GM18951 (cell line): ENCODE data around the gene REG3G.
"Not testable (repeated sequence)": the region's sequence is repeated elsewhere in the genome, so short reads cannot be mapped to it uniquely, and the experiment has no call there.

Experiments
- POLR2A ChIP-seq: IDR thresholded peaks from 4 replicates; pipeline ENCODE4 v1.6.1; 2011; ENCODE audit warnings: mild to moderate bottlenecking; ENCODE audit not compliant: insufficient read length, insufficient read depth; ENCODE audit errors: extremely low read depth
- in situ Hi-C: fragments of 300-500 bp; cut with MboI; formaldehyde crosslinking; loops from one replicate; pipeline ENCODE4 v1.12.0; 2022; ENCODE audit warnings: low sequenced_read_pairs, mixed read lengths, inconsistent platforms; ENCODE audit not compliant: unreplicated experiment

REG3G gene

DNA sequence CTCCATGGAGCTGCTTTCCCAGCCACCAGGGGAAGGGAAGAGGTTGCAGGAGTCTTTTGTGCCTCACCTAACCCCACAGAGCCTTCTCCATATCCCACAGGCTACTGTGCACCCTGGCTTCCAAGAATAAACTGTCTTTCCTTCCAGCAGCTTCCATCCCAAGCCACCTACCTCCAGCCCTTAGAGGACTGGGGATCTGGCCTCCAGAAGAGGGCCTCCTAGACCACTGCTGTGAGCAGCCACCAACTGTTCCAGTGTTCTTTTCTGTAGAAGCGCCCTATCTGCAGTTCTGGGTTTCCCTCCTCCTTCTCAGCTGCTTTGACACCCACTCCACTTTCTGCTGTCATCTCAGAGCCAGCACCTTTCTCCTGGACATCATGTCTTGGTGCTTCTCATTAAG lies 30.7 kb upstream of the REG3G start:
- TF ChIP-seq POLR2A: no peak
- in situ Hi-C loops: no loop called here

DNA sequence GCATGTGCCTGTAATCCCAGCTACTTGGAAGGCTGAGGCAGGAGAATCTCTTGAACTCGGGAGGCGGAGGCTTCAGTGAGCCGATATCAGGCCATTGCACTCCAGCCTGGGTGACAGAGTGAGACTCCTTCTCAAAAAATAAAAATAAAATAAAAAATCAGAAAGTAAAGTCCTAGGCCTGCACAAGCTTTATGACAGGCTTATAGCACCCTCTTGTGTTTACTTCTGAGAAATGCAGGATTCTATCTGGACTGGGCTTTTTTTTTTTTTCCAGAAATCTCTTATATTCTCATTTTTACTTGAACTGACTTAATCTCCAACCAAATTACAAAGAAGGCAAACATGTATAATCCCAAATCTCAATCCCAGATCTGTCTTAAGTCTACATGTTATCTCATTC lies 26.1 kb upstream of the REG3G start:
- in situ Hi-C loops: no loop called here

DNA sequence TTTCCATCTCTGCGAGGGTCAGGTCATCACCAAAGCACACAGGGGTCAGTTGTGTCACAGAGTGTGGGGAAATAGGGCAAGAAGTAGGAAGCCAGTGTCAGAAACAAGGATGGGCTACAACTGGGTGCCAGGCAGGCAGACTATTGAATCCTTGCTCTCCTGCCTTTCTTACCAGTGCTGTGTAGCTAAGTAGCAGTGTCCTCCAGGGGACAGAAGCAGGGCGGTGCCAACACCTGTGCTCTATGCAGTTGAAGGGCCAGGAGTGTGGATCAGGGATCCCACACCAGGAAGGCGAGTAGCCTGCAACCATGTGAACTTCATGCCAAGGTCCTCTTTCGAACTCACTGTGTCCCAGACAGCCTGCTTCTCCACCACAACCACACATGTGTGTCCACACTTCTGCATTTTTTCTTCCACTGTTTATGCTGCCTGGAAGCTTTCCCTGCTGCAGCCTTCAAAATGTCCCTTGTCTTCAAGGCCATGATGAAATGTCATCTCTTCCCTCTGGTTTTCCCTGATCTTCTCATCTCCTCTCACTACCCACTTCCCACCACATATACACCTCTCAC lies 25.4 kb upstream of the REG3G start:
- in situ Hi-C loops: no loop called here
- no peak for TF ChIP-seq POLR2A

More for the DNA sequence above, 26.1 kb upstream of the REG3G start:
- no peak for TF ChIP-seq POLR2A

DNA sequence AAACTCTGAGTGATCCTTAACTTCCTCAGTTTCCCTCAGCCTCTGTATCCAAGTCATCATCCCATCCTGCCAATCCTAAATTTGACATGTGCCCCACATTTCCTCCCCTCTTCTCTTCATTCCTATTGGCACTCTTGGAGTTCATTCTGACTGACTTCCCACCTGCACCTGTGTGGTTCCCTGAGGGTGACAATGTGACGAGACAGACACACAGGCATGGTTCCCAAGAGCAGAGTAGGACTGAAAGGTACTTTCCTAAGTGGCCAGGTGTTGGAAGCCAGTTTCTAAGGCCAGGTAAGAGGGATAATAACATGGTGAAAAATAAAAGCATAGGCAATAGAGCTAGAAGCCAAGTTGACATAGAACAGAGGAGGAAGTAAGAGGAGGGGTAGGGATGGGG lies 24.2 kb upstream of the REG3G start:
- in situ Hi-C loops: no loop called here
- no peak for TF ChIP-seq POLR2A

DNA sequence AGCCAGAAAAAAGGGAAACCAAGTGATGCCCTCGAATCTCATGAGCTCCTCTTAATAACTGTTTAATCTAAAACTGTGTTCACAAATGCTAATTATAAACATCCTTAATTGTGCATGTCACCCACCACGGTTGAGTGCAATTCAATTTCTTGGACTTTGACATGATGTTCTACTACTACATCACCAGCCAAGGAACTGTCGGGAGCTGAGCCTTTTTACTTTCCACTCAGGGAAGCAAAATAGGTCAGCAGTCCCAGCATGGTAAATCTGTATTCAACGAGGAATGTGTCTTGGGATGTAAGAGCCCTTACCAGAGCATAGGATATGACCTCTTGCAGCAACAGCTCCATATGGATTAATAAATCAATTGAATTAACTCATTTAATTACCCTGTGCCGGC lies 20.8 kb upstream of the REG3G start:
- in situ Hi-C loops: no loop called here
- TF ChIP-seq POLR2A: no peak

DNA sequence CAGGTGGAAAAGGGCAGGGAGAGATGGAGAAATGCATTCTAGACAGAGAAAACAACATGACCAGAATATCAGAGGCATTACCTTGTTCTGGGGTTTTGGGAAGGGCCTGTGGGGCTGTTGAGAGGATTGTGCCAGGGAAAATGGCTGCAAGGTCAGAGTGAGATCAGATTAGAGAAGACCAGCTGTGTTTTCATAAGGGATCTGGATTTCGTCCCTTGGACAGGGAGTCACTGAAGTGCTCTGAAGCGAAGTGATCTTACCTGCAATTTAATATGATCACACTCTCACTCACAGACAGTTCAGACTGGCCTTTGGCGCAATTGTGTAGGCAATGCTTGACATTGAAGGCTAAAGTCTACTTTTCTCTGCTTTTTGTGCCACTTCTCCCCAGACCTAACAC lies 20.3 kb upstream of the REG3G start:
- in situ Hi-C loops: no loop called here
- TF ChIP-seq POLR2A: no peak

DNA sequence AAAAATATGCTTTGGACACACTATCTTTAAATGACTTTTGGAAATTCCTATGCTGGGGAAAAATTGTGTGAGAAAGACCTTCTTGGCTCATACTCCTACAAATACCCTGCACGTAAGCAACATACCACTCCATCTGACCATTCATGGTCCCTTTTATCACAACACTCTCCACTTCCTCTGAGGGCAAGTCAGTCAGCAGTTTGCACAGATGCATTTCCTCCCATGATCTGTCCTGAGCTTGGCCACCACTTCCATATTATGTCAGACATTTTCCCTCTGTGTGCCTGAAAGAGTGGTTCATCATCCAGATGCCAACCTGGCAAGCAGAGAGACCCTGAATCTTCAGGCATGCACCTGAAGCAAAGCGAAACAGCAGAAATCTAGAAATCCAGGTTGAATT lies 16.1 kb upstream of the REG3G start:
- TF ChIP-seq POLR2A: no peak
- in situ Hi-C loops: no loop called here

DNA sequence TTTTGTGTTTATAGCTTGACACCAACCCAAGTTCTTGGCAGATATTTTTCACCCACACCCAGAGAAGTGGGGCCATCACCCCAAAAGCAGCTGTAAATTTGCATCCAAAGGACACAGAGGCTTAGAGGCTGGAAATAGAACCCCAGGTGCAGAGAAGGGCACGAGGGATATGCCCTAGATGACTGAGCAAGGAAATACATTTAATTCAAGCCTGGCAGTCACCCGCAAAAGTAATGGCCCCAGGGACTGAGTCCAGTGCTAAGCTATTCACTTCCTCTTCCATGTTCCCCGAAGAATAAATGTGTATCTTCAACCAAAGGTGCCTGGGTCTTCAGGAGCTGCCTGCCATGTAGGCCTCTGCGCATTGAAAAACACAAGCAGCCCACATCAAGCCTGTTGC lies 14.0 kb upstream of the REG3G start:
- in situ Hi-C loops: no loop called here
- TF ChIP-seq POLR2A: no peak

DNA sequence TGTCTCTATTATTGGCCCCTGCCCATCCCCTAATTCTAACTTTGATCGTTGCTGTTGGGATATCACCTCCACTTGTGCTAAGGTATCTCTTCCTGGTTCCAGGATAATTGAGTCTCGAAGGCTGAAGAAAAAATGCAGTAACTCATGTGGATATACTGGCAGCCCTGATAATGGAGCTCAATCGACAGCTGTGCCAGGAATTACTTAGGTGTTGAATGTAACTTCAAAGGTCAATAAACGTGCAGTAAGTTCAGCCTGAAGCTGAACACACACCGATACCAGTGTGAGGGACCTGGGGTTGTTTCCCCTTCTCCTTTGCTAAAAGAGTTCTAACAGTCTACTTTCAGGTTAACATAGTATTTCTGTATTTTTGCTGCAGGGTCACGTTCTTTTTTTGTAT lies 11.9 kb upstream of the REG3G start:
- in situ Hi-C loops: no loop called here
- TF ChIP-seq POLR2A: no peak

DNA sequence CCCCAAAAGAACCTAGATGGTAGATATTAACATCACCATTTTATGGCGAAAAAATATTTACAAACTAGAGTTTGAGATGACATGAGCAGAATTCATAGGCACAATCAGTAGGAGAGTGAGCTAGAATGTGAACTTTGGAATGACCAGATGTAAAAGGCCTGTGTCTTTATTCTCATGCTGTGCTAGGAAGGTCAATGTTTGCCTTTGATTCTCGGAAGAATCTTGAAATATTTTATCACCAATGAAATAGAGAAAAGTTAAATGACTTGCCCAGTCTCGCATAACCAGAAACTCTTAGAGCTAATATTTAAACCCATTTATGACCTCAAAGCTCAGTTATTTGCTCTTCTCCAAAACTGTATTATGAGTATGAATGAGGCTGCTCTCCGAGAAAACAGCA lies 9.2 kb upstream of the REG3G start:
- in situ Hi-C loops: no loop called here

DNA sequence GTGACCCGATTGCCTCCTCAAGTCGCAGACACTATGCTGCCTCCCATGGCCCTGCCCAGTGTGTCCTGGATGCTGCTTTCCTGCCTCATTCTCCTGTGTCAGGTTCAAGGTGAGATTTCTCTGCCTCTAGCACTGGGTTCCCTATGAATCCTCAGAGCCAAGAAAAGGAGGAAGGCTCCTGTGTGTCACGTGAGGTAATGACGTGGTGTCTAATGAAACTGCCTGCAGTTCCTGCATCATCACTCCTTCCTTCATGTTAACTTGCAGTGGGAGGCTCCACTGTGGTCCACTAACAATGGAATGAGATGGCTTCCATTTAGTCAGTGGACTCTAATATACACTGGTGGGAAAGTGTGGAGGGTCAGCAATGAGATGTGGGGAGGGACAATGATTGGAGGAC lies 559 bp downstream of the REG3G start:
- TF ChIP-seq POLR2A: no peak
- in situ Hi-C loops: no loop called here

More for the DNA sequence above, 9.2 kb upstream of the REG3G start:
- TF ChIP-seq POLR2A: no peak

DNA sequence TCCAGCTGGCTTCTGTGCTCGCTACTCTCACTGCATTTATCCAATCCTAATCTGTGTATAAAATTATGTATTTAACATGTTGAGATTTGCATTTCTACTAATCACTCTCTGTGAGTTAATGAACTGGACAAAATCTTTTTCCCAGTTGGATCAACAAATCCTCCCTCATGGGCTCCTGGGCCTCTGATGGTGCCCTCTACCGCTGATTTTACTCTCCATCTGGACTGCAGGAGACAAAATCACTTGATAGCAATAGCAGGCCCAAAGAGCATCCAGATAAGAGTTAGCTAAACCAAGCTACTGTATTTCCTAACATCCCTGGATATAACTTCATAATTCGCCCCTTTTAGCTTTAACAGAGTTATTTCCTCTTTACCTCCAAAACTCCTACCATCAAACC lies 14.4 kb downstream of the REG3G start:
- in situ Hi-C loops: no loop called here
- no peak for TF ChIP-seq POLR2A

DNA sequence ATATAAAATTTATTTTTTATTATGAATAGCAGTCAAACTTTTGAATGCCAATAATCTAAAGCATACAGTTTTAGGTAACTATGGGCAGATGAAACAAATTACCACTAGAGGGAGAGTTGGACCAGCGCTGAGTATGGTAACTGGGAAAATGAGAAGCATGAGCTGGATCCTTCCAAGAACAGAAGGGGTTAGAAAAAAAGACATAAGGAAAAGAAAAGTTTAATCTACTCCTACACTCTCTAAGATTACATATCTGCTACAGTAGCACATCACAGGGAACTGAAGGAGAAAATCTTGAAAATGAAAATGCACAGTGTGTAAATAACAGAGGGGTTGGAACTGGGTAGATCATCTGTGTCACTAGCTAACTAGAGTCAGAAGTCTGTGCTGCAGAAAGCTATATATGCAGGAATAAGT lies 15.5 kb downstream of the REG3G start:
- in situ Hi-C loops: no loop called here
- TF ChIP-seq POLR2A: no peak

DNA sequence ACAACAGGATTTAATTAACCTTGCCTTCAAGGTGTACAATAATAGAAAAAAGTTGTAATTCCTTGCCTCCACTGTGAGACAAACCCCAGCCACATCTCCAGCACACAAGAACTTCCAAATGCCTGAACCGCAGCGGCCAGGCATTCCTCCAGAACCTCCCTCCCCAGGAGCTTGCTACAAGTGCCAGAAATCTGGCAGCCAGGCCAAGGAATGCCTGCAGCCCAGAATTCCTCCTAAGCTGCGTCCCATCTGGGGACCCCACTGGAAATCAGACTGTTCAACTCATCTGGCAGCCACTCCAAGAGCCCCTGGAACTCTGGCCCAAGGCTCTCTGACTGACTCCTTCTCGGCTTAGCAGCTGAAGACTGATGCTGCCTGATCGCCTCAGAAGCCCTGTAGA lies 28.0 kb downstream of the REG3G start:
- in situ Hi-C loops: not testable (repeated sequence)

DNA sequence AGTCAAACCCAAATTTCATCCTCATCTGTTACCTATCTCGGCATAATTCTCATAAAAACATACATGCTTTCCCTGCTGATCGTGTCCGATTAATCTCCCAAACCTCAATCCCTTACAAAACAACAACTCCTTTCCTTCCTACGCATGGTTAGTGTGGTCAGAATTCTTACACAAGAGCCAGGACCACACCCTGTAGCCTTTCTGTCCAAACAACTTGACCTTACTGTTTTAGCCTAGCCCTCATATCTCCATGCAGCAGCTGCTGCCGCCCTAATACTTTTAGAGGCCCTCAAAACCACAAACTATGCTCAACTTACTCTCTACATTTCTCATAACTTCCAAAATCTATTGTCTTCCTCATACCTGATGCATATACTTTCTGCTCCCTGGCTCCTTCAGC lies 29.3 kb downstream of the REG3G start:
- in situ Hi-C loops: not testable (repeated sequence)
